DOHH2 (cell line): ENCODE measurements around the gene MPZL2.

ENCODE experiments used
- H3F3A ChIP-seq: fragments of 200-600 bp; sonication (generic), shearing (Covaris generic); 2 replicates; pipeline ENCODE4 v1.6.0; 2016; ENCODE audit warnings: antibody characterized with exemption, mild to moderate bottlenecking; ENCODE audit not compliant: control insufficient read depth, insufficient read depth
- H3K27ac ChIP-seq: fragments of 200-600 bp; sonication (generic); 2 replicates; pipeline ENCODE4 v1.5.1; 2014; ENCODE audit warnings: low read depth, mild to moderate bottlenecking, low read length, moderate library complexity
- H3K27me3 ChIP-seq: fragments of 200-600 bp; sonication (generic); 2 replicates; pipeline ENCODE4 v1.6.1; 2014; ENCODE audit warnings: mild to moderate bottlenecking, low read length, mixed read lengths; ENCODE audit not compliant: control insufficient read depth
- H3K36me3 ChIP-seq: fragments of 200-600 bp; sonication (generic); 2 replicates; pipeline ENCODE4 v1.6.1; 2014; ENCODE audit warnings: mild to moderate bottlenecking, low read length, moderate library complexity, mixed read lengths; ENCODE audit not compliant: control insufficient read depth
- H3K4me1 ChIP-seq: fragments of 200-600 bp; sonication (generic); 2 replicates; pipeline ENCODE4 v1.6.1; 2014; ENCODE audit warnings: mild to moderate bottlenecking, low read length, mixed read lengths; ENCODE audit not compliant: control insufficient read depth
- H3K4me2 ChIP-seq: fragments of 200-600 bp; sonication (generic); 2 replicates; pipeline ENCODE4 v1.6.0; 2014; ENCODE audit warnings: mild to moderate bottlenecking, low read length, moderate library complexity
- H3K4me3 ChIP-seq: fragments of 200-600 bp; sonication (generic); 2 replicates; pipeline ENCODE4 v1.5.1; 2014; ENCODE audit warnings: mild to moderate bottlenecking, low read length, mixed read lengths
- H3K79me2 ChIP-seq: fragments of 200-600 bp; sonication (generic); 2 replicates; pipeline ENCODE4 v1.6.1; 2014; ENCODE audit warnings: mild to moderate bottlenecking, low read length, mixed read lengths; ENCODE audit not compliant: control insufficient read depth
- H3K9me2 ChIP-seq: fragments of 200-600 bp; sonication (generic); replicated peaks from 2 replicates; pipeline ENCODE4 v1.6.1; 2014; ENCODE audit warnings: mild to moderate bottlenecking, low read length, mixed read lengths; ENCODE audit not compliant: control insufficient read depth
- H3K9me3 ChIP-seq: fragments of 200-600 bp; sonication (generic); 2 replicates; pipeline ENCODE4 v1.6.1; 2014; ENCODE audit warnings: antibody characterized with exemption, low read length, mixed read lengths; ENCODE audit not compliant: control insufficient read depth, insufficient read depth
- H4K20me1 ChIP-seq: fragments of 200-600 bp; sonication (generic); 2 replicates; pipeline ENCODE4 v1.6.0; 2014; ENCODE audit warnings: low read depth, mild to moderate bottlenecking, antibody characterized with exemption, low read length, moderate library complexity; ENCODE audit not compliant: control insufficient read depth, insufficient read depth
- CTCF ChIP-seq: fragments of 200-600 bp; sonication (generic); IDR thresholded peaks from one replicate; pipeline ENCODE4 v1.5.1; 2014; ENCODE audit warnings: antibody characterized with exemption, mild to moderate bottlenecking, low read depth, low read length; ENCODE audit not compliant: poor library complexity, severe bottlenecking
- EZH2phosphoT487 ChIP-seq: fragments of 200-600 bp; sonication (generic); IDR thresholded peaks from 2 replicates; pipeline ENCODE4 v1.6.1; 2017; ENCODE audit warnings: borderline replicate concordance, mild to moderate bottlenecking, antibody characterized with exemption, low read length, moderate library complexity, mixed read lengths

The MPZL2 gene

DNA sequence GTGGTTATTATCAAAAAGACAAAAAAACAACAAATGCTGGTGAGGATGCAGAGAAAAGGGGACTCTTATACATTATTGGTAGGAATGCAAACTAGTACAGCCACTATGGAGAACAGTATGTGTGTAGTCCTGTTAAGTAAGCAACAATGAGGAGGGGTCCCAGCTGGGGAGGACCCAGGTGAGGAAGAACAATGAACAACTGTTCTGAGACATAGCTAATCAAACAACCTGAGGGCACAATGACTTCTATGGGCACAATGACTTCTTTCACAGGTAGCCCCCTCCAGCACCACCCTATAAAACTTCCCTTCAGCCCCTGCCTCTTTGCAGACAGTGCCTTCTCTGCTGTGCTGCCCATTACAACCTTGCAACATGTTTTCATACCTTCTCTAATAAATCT lies 44.9 kb downstream of the MPZL2 start:
- Histone ChIP-seq H3K4me2 (no peak overlapping the region), H3K36me3 (no peaks in the 10 kb centered on the region), H3K4me1 (peaks cover 38% of the 10 kb centered on the region), H3K9me3 (no peaks in the 10 kb centered on the region), H3K4me3 (no peak overlapping the region), H3K79me2 (no peaks in the 10 kb centered on the region), H3K27me3 (no peaks in the 10 kb centered on the region), H4K20me1 (no peaks in the 10 kb centered on the region), H3K27ac (no peak overlapping the region), H3F3A (no peaks in the 10 kb centered on the region), H3K9me2 (no peaks in the 10 kb centered on the region)
- TF ChIP-seq CTCF (no peak), EZH2phosphoT487 (no peak)

GRCh38 chr11:118217575-118217974 lies 46.5 kb downstream of the MPZL2 start:
- H3K4me1 ChIP-seq: peaks cover 48% of the 10 kb centered on the region
- H3K9me2 ChIP-seq: no peaks in the 10 kb centered on the region
- H3F3A ChIP-seq: 0 out of 2 replicates have a peak, but pooled peaks cover 2% of the 10 kb centered on the region
- no peak overlapping the region for H3K4me2 ChIP-seq
- no peaks in the 10 kb centered on the region for H3K27me3 ChIP-seq
- no peak overlapping the region for H3K27ac ChIP-seq
- no peaks in the 10 kb centered on the region for H4K20me1 ChIP-seq
- no peaks in the 10 kb centered on the region for H3K79me2 ChIP-seq
- H3K36me3 ChIP-seq: no peaks in the 10 kb centered on the region
- TF ChIP-seq EZH2phosphoT487: no peak
- TF ChIP-seq CTCF: no peak
- H3K4me3 ChIP-seq: no peak overlapping the region
- H3K9me3 ChIP-seq: no peaks in the 10 kb centered on the region

DNA sequence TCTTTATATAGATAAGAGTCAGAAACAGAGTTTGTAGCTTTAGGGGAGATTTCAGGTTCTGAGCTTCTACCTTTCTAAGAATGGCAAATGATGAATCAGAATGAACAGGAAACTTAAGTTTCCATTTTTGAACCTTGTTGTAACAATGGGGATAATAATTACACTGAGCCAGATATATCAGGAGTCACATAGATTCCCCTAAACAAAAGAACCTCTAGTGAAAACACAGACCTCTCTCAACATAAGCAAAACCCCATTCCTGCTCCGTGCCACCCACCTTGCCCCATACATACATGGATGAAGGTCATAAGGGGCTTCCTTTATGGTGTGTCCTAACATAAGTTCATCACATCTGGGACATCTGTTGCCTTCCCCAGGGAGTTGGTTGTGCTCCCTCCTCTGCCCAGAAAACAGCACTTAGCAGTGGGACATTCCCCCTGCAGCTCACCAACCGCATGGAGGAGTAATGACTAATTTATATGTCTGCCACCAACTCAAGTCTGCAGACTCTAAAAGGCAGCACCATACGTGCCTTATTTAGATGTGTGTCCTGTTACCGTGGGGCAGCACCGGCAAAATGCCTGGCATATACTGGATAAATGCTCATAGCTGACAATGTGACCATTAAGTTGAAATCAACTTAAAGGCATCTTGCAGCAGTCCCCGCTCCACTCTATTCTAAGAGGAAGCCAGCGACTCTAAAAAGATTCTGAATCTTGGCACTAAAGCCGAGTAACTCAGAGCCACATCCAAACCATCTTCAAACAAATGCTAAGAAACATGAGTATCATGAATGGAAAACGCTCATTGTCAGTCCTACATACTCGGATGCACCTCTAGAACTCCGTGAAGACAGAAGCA lies 47.2 kb downstream of the MPZL2 start:
- no peak overlapping the region for H3K4me3 ChIP-seq
- H3K27me3 ChIP-seq: no peaks in the 10 kb centered on the region
- no peaks in the 10 kb centered on the region for H3K36me3 ChIP-seq
- peak overlapping the region; percentile 29 for H3K4me2 ChIP-seq
- H4K20me1 ChIP-seq: no peaks in the 10 kb centered on the region
- H3F3A ChIP-seq: 0 out of 2 replicates have a peak, but pooled peaks cover 2% of the 10 kb centered on the region
- no peaks in the 10 kb centered on the region for H3K9me2 ChIP-seq
- no peaks in the 10 kb centered on the region for H3K9me3 ChIP-seq
- H3K79me2 ChIP-seq: no peaks in the 10 kb centered on the region
- peaks cover 53% of the 10 kb centered on the region for H3K4me1 ChIP-seq
- H3K27ac ChIP-seq: no peak overlapping the region
- TF ChIP-seq EZH2phosphoT487 (no peak), CTCF (no peak)
